C4-2B (cell line): ENCODE data around the gene LRRTM1.

ENCODE experiments used
- H3K27ac ChIP-seq: fragments of 450-650 bp; 2 replicates; pipeline ENCODE4 v1.5.1; 2017
- CTCF ChIP-seq: fragments of 450-650 bp; conservative IDR thresholded peaks from 2 replicates; pipeline ENCODE4 v1.5.1; 2017; ENCODE audit warnings: mild to moderate bottlenecking
- ZFX ChIP-seq: fragments of 450-650 bp; IDR thresholded peaks from 2 replicates; pipeline ENCODE4 v1.6.1; 2017

Gene LRRTM1

GRCh38 chr2:80302314-80303005 is 2.1 kb downstream of the LRRTM1 start:
- TF ChIP-seq CTCF (no peak), ZFX (no peak)
- no peak overlapping the region for H3K27ac ChIP-seq

GRCh38 chr2:80302001-80302313 is 2.6 kb downstream of the LRRTM1 start:
- TF ChIP-seq CTCF (no peak), ZFX (no peak)
- no peak overlapping the region for H3K27ac ChIP-seq

GRCh38 chr2:80300954-80301353 is 3.6 kb downstream of the LRRTM1 start:
- no peak overlapping the region for H3K27ac ChIP-seq
- TF ChIP-seq ZFX (no peak), CTCF (no peak)

GRCh38 chr2:80300346-80300745 is 4.2 kb downstream of the LRRTM1 start:
- H3K27ac ChIP-seq: no peak overlapping the region
- TF ChIP-seq ZFX (no peak), CTCF (no peak)

GRCh38 chr2:80299661-80300060 is 4.9 kb downstream of the LRRTM1 start:
- TF ChIP-seq ZFX (no peak), CTCF (no peak)
- no peak overlapping the region for H3K27ac ChIP-seq

GRCh38 chr2:80298954-80299353 is 5.6 kb downstream of the LRRTM1 start:
- TF ChIP-seq CTCF: no peak
- no peak for TF ChIP-seq ZFX
- no peak overlapping the region for H3K27ac ChIP-seq

- H3K27ac ChIP-seq: no peak overlapping the region
- TF ChIP-seq ZFX (no peak), CTCF (no peak)
These were observed 11.5 kb downstream of the LRRTM1 start for GRCh38 chr2:80293039-80293438.
